C4-2B (cell line): Measurements from ENCODE around the gene ERBB4.

Experiments
- H3K27ac ChIP-seq: fragments of 450-650 bp; 2 replicates; pipeline ENCODE4 v1.5.1; 2017
- CTCF ChIP-seq: fragments of 450-650 bp; conservative IDR thresholded peaks from 2 replicates; pipeline ENCODE4 v1.5.1; 2017; ENCODE audit warnings: mild to moderate bottlenecking
- ZFX ChIP-seq: fragments of 450-650 bp; IDR thresholded peaks from 2 replicates; pipeline ENCODE4 v1.6.1; 2017

Gene ERBB4

GRCh38 chr2:212173331-212173730 lies 365.3 kb downstream of the ERBB4 start:
- H3K27ac ChIP-seq: no peak overlapping the region
- no peak for TF ChIP-seq CTCF
- TF ChIP-seq ZFX: no peak

- no peak overlapping the region for H3K27ac ChIP-seq
- TF ChIP-seq ZFX (no peak), CTCF (no peak)
Observed at GRCh38 chr2:212170382-212170781, 368.2 kb downstream of the ERBB4 start.

- no peak for TF ChIP-seq CTCF
- no peak for TF ChIP-seq ZFX
- H3K27ac ChIP-seq: no peak overlapping the region
Observed at GRCh38 chr2:212158081-212158480, 380.5 kb downstream of the ERBB4 start.

GRCh38 chr2:212157012-212157411 lies 381.6 kb downstream of the ERBB4 start:
- TF ChIP-seq ZFX: no peak
- TF ChIP-seq CTCF: no peak
- H3K27ac ChIP-seq: no peak overlapping the region

- TF ChIP-seq CTCF: no peak
- TF ChIP-seq ZFX: no peak
- no peak overlapping the region for H3K27ac ChIP-seq
Observed at GRCh38 chr2:212156088-212156487, 382.5 kb downstream of the ERBB4 start.

GRCh38 chr2:212154477-212154878 lies 384.1 kb downstream of the ERBB4 start:
- TF ChIP-seq ZFX: no peak
- no peak for TF ChIP-seq CTCF
- no peak overlapping the region for H3K27ac ChIP-seq

- H3K27ac ChIP-seq: no peak overlapping the region
- TF ChIP-seq ZFX: no peak
- no peak for TF ChIP-seq CTCF
Observed at GRCh38 chr2:212153923-212154322, 384.7 kb downstream of the ERBB4 start.
